HG03521 (cell line): ENCODE measurements around the gene GPR161.

ENCODE experiments used
- ATAC-seq: cut with Tn5 transposase; IDR thresholded peaks from one replicate; pipeline ENCODE4 v1.9.1; 2021; ENCODE audit warnings: mild to moderate bottlenecking, moderate library complexity; ENCODE audit not compliant: unreplicated experiment

GPR161 gene

DNA sequence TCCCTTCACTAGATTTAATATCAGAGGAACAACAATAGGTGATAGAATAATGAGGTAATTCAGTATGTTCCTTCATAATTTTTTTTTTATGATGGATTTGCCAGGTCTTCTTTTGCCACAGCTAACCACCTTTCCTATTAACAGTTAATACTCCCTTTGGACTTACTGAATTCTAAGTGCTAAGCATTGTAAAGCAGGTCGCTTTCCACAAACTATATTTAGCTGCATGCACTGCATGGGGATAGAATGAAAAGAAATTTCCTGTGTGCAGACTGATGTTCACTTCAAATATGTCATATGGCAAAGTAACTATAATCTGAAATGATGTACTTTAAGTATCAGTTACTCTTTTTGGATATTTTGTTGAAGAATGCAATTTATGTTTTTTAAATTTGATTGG lies 85.8 kb downstream of the GPR161 start:
- ATAC-seq, result no peak

- no peak for ATAC-seq
These were observed 86.4 kb downstream of the GPR161 start for GRCh38 chr1:168050307-168050706.

- no peak for ATAC-seq
These were observed 91.4 kb downstream of the GPR161 start for GRCh38 chr1:168045311-168045710.

GRCh38 chr1:168042362-168042761 lies 94.4 kb downstream of the GPR161 start:
- ATAC-seq, result no peak

DNA sequence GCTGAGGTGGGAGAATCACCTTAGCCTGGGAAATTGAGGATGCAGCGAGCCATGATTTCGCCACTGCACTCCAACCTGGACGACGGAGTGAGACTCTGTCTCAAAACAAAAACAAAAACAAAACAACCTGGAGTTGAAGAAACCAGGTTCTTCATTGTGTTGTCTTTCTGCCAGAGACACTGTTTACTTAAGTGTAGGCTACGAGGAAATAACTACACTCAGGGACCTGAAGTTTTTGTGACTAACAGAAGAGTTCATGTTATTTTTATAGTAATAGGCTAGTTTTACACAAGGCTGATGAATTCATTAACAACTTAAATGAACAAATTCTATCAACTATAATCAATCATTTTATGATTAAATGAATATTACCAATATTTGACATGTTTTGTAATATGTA lies 101.4 kb downstream of the GPR161 start:
- no peak for ATAC-seq

DNA sequence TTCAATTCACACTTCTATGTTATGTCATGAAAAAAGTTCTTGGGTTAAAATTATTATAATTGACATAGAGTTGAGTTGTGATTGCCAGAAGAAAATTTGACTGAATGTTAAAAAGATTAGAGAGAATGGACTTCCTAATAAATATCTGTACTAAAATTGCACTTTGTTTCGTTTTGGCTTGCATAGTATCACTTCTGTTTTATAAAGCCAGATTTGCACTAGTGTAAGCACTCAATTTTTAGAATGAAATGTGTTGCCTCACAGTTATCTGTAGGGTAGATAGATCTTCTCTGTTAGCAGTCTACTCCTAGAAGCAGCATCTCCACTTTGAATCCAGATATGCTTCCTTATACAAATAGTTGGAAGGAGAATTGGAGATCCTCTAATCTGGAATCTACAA lies 104.7 kb downstream of the GPR161 start:
- no peak for ATAC-seq

GRCh38 chr1:168031627-168032026 lies 105.1 kb downstream of the GPR161 start:
- ATAC-seq, result no peak

GRCh38 chr1:168031198-168031597 lies 105.5 kb downstream of the GPR161 start:
- no peak for ATAC-seq
